ENCODE data around the gene TDRKH. TPM values are rescaled to one million over a fixed set of nuclear protein-coding genes. Genes with fewer than 3 reads are reported as not detected.
"Not testable (repeated sequence)": the region's sequence is repeated elsewhere in the genome, so short reads cannot be mapped to it uniquely, and the experiment has no call there.

The TDRKH gene
- total RNA-seq, 1 donor from 2014 or later, result 4.6 TPM

DNA sequence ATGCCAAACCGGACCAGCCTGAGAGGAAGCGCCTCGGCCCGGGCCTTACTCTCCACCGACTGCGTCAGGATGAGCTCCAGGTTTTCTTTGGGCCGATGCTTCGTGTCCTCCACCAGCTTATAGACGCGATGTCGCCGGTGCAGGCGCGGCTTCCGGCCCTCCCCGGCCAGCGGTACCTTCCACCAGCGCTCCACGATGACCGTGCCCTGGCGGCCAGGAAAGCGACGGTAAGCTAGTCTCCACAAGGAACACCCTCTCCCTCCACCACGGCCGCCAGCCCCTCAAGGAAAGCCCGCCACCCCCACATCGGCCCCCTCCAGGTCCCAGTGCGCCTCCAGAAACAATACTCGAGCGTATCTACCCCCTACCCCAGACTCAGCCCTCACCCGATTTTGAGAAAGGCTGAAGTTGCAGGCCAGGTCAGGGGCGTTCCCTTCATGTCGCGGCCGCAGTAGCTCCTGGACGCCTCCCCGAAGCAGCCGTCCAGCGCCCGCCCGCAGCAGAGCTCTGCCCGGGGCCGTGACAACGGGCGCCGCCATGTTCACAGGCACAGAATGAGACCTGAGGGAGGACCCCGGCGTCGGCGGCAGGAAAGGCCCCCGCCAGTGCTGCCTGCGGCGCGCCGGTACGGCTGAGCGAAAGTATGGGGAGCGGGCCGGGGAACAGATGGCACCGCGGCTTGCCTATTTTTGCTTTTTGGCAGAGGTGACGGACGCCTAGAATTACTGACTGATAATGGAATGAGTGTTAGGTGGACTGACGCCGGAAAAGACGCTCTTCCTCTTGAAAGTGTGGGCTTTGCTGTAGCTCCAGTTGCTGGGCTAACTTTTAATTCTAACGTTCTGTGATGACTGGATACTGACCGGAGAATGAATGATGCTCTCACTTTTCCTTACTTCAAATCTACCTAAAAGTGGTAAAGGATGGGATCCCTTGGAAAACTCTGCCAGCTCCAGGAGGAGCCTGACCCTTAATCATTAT, 27.1 kb downstream of the TDRKH start, which contains the start of gene MRPL9:
MRPL9 (minus strand) TSS at position 556 of the 981 bp plus-strand sequence; CDS start at position 539, 17 bp downstream.
- peak; percentile 80 for DNase-seq

DNA sequence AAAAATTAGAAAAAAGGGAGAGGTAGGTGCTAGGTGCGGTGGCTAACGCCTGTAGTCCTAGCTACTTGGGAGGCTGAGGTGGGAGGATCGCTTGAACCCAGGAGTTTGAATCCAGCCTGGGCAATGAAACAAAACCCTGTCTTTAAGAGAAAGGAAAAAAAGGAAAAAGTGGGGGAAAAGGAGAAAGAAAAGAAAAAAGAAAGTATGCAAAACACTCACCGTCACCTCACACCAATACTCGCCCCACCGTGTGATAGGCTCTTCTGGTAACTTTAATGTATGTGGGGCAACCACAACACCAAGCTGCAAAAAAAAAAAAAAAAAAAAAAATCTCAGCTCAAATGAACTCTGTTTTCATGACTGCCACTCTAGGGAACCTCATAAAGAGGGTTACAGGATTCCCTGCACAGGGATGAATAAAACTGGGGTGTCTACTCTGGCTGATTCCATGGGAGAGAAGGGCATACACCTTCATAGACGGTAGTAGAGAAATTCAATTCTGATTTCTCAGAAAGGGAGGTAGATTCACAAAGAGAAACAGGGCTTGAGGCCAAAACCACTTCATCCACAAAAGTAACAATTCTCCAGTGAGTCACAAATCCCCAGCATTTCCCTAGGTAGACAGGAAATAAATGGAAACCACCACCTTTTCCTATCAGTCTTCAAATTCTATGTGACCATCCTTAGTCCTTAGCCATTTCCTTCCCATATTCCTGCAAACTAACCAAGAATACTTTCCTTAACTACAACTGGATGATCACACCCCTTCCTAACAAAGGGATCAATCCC, 29.5 kb downstream of the TDRKH start:
- DNase-seq, result peak; percentile 20

DNA sequence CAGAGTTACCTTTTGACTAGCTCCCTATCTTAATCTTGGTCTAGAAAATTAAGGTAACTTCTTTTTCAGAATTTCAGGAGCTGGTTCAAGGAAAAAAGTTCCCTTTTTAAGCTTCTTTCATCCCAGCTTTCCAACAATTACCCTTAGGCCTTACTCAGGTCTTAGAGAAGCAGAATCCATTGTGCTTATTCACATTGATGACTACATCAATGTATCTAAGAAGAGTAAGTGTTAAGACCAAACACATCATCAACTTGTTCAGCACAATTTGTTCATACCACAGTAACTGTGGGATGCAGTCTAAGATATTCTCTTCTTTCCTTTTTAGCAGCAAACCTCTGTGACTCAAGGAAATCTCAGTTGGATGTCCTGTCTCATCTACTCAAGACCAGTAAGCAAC, 31.1 kb downstream of the TDRKH start:
- DNase-seq, result no peak

GRCh38 chr1:151756291-151756690, 34.0 kb downstream of the TDRKH start:
- peak; percentile 66 for DNase-seq

DNA sequence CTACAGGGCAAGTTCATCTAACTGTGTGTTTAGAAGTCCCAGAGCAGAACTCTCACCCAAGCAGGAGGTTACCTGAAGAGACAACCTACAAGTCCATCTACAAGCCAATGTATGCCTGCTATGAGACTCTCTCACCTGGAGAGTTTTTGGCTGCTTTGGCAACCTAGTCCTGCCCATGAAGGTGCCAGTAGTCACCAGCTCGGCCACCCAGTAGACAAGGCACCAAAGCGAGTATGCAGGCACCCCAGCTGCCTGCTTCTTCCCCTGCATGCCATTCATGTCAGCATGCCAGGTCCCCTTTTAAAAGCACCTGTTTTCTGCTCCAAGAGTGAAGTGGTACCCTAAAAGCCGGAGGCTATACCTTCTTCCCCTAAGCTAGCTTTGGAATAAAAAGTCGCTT, 48.8 kb downstream of the TDRKH start:
- no peak for DNase-seq

- no peak for DNase-seq
Measured at GRCh38 chr1:151739590-151740355, 50.5 kb downstream of the TDRKH start.

DNA sequence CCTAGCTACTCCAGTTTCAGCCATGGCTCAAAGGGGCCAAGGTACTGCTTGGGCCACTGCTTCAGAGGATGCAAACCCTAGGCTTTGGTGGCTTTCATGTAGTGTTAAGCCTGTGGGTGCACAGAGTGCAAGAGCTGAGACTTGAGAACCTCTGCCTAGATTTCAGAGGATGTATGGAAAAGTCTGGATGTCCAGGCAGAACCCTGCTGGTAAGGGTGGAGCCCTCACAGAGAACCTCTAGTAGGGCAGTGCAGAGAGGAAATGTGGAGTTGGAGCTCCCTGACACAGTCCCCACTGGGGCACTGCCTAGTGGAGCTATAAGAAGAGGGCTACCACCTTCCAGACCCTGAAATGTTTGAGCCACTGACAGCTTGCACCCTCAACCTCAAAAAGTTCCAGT, 52.8 kb downstream of the TDRKH start:
- no peak for DNase-seq

GRCh38 chr1:151737026-151737425, 53.3 kb downstream of the TDRKH start:
- no peak for DNase-seq

GRCh38 chr1:151733995-151734394, 56.3 kb downstream of the TDRKH start:
- DNase-seq, result not testable (repeated sequence)

- DNase-seq, result no peak
Measured at GRCh38 chr1:151733126-151733525, 57.2 kb downstream of the TDRKH start.

DNA sequence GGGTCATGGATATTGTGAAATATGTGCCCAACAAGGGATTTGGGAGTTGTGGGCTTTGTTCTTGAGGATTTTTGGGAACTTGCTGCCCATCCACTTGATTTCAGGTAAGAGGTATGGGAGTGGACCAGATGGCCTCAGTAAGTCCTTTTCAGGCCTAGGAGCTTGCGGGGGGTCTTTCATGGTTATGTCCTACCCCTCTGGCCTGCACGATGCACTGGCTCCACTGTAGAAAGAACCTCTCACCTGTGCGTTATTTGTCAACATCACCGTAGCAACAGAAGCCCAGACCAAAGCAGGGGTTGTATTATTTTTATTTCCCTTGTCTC, 60.4 kb downstream of the TDRKH start:
- no peak for DNase-seq

DNA sequence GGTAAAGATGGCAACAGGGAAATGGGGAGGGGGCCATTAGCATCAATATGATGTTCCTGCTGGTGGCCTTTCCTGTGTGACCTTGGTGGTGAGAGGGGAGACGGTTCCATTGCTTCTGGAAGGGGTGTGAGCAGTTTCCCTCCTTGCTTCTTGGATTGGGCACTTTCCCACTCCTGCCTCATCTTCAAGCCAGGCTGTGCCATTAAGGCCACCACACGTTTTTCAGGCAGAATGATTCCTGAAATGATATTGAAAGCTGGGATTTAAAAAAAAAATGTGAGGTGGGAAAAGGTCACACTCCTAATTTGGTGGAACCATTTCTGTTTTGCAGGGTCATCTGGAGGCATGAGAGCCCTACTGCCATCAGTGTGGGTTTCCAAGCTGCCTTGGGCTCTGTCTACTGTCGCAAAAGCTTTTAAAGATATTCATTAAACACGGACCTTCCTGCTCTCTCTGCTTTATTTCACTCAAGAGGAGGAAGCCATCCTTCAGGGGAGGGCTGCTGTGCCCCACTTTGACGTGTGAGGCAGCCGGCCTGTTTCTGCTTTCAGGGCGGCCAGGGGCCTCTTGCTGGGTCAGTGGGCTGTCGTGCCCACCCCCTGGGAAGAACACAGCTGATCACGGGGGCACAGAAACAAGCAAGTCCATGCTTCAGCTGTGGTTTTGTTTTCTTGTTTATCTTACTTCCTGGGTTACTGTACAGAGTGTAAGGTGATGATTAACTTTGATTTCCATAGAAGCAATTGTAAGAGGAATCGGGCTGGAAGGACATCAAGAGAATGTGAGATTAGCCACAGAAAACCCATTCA, 60.9 kb downstream of the TDRKH start:
- no peak for DNase-seq

DNA sequence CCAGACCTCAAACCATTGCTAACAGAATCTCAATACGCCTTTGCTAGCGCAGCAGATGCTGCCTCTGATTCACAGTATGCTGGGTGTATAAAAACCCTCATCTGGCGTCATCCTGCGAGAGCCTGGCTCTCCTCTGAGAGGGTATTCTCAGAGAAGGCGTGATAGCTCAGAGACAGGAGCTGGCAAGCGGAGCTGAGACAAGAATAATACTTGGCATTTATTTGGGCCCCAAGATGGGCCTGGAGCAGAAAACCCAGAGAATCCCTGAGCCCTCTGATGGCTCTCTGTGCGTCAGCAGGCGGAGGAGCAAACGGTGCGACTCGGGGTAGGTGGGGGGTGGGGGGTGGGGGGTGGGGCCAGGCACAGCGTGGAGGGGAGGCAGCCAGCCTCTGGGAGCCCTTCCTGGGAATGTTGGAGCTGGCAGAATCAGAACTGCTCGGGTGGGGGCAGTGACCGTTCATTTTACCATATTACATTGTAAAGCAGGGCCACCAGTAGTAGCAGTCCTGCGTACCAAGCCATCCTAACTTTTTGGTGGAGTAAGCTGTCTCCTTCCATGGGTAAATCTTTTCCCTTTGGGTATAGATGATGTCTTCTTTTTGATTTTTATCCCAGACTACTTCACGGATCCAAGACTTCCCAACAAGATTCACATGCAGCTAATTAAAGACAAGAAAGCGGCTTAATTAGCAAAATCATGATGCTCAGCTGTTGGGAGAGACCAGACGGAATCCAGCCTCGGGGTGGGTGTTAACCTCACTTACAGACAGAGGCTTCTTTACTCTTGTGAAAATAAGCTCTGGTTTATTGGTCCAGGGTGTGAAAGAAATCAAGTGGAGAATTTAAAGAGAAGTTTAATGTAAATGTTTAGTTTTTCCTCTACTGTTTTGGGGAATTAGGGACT, 61.9 kb downstream of the TDRKH start:
- DNase-seq, result no peak

GRCh38 chr1:151723726-151724370, 66.5 kb downstream of the TDRKH start:
- DNase-seq, result no peak

Other genes starting within 250 kb of the TDRKH start
- 15.8 and 24.3 TPM in 2 replicates for gene SNX27, start 178.4 kb downstream of the TDRKH start, total RNA-seq
- gene CELF3, start 73.7 kb downstream of the TDRKH start, total RNA-seq, result not detected in 2 replicates
- gene RIIAD1, start 69.0 kb downstream of the TDRKH start, total RNA-seq, result not detected in 2 replicates
- 92.7 and 97.3 TPM in 2 replicates for gene MRPL9, start 27.0 kb downstream of the TDRKH start, total RNA-seq
- gene LINGO4, start 14.9 kb upstream of the TDRKH start, total RNA-seq, result not detected in 2 replicates
- under 0.01 TPM in 1 of 2 replicates, not detected in the other for gene RORC, start 41.3 kb upstream of the TDRKH start, total RNA-seq
- 0.09 TPM in 1 of 2 replicates, not detected in the other for gene C2CD4D, start 49.3 kb upstream of the TDRKH start, total RNA-seq
- 0.17 TPM in 1 of 2 replicates, not detected in the other for gene THEM5, start 63.2 kb upstream of the TDRKH start, total RNA-seq
- gene THEM4, start 119.0 kb upstream of the TDRKH start, total RNA-seq, result 5.1 and 12.1 TPM in 2 replicates
- gene S100A10, start 203.4 kb upstream of the TDRKH start, total RNA-seq, result 148 and 239 TPM in 2 replicates
- 12.3 and 24.6 TPM in 2 replicates for gene S100A11, start 246.5 kb upstream of the TDRKH start, total RNA-seq